HepG2 (cell line): ENCODE results near the gene ENC1. TPM values are rescaled to one million over a fixed set of nuclear protein-coding genes. Genes with fewer than 3 reads are reported as not detected.
A peak's percentile ranks its signal among the peaks of the same experiment; 100 is the strongest.

Experiments
- CREB1 ChIP-seq, 2 experiments: fragments of 450-650 bp in 1 of 2; IDR thresholded peaks; 2 replicates each; pipeline ENCODE4 v1.6.1; 2016 to 2017; ENCODE audit warnings: control low read depth in 1 of 2, mild to moderate bottlenecking in 1 of 2, missing compliant biosample characterization in 1 of 2, missing genetic modification characterization in 1 of 2
- ELF1 ChIP-seq: sonication (generic); formaldehyde crosslinking; IDR thresholded peaks from 2 replicates; pipeline ENCODE4 v1.4.0; 2020; ENCODE audit warnings: missing genetic modification reagents
- FOXA3 ChIP-seq: IDR thresholded peaks from 2 replicates; pipeline ENCODE4 v1.6.1; 2016; ENCODE audit warnings: missing genetic modification reagents, missing compliant biosample characterization
- JARID2 ChIP-seq: sonication (generic); formaldehyde crosslinking; IDR thresholded peaks from 2 replicates; pipeline ENCODE4 v1.8.1; 2023; ENCODE audit warnings: missing genetic modification reagents, inconsistent platforms; ENCODE audit not compliant: insufficient replicate concordance
- KMT2B ChIP-seq: IDR thresholded peaks from 2 replicates; pipeline ENCODE4 v1.6.1; 2016; ENCODE audit warnings: missing genetic modification reagents, missing compliant biosample characterization
- NFE2L1 ChIP-seq: sonication (generic); formaldehyde crosslinking; IDR thresholded peaks from 2 replicates; pipeline ENCODE4 v1.4.0; 2020; ENCODE audit warnings: missing genetic modification reagents, mild to moderate bottlenecking, borderline replicate concordance
- NFKBIZ ChIP-seq: IDR thresholded peaks from 2 replicates; pipeline ENCODE4 v1.6.1; 2018; ENCODE audit warnings: missing genetic modification reagents, missing compliant biosample characterization
- PBX3 ChIP-seq: sonication (generic); formaldehyde crosslinking; IDR thresholded peaks from 2 replicates; pipeline ENCODE4 v1.8.1; 2023; ENCODE audit warnings: missing genetic modification reagents, inconsistent platforms, borderline replicate concordance
- PLRG1 ChIP-seq: fragments of 450-650 bp; conservative IDR thresholded peaks from 2 replicates; pipeline ENCODE4 v1.6.1; 2016
- POGZ ChIP-seq: sonication (generic); formaldehyde crosslinking; IDR thresholded peaks from 2 replicates; pipeline ENCODE4 v1.4.0; 2020; ENCODE audit warnings: mild to moderate bottlenecking, missing genetic modification reagents
- SRSF4 ChIP-seq: fragments of 200-400 bp; formaldehyde crosslinking; IDR thresholded peaks from one replicate; pipeline ENCODE4 v1.6.1; 2018; ENCODE audit warnings: mild to moderate bottlenecking, low read depth, low read length, moderate library complexity; ENCODE audit not compliant: poor library complexity, severe bottlenecking
- STAG1 ChIP-seq: sonication (generic); formaldehyde crosslinking; IDR thresholded peaks from 2 replicates; pipeline ENCODE4 v1.4.0; 2020; ENCODE audit warnings: missing genetic modification reagents
- TSC22D2 ChIP-seq: sonication (generic); formaldehyde crosslinking; IDR thresholded peaks from 2 replicates; pipeline ENCODE4 v1.5.1; 2020; ENCODE audit warnings: missing genetic modification reagents, mild to moderate bottlenecking, borderline replicate concordance
- ZNF3 ChIP-seq: IDR thresholded peaks from 2 replicates; pipeline ENCODE4 v1.7.0; 2017; ENCODE audit warnings: inconsistent platforms
- ZNF615 ChIP-seq: sonication (generic); formaldehyde crosslinking; IDR thresholded peaks from 2 replicates; pipeline ENCODE4 v1.5.0; 2020; ENCODE audit warnings: mild to moderate bottlenecking, missing genetic modification reagents, borderline replicate concordance
- ZNF639 ChIP-seq: conservative IDR thresholded peaks from 2 replicates; pipeline ENCODE4 v1.6.1; 2018; ENCODE audit warnings: missing genetic modification reagents
- polyA plus RNA-seq, 8 experiments: library from polyadenylated mRNA; depleted of rRNA in 3 of 8; stranded (reverse) in 7 of 8; unstranded in 1 of 8; fragments of >200 nt; fragmentation: Illumina TruSeq in 4 of 8; extraction: Trizol in 4 of 8; gene quantifications; 2 replicates each; pipeline versions ENCODE4 v1.2.1 to v1.2.3, GENCODE V29; 2011 to 2016; ENCODE audit warnings: low read depth in 4 of 8, missing spikeins in 1 of 8, mixed read lengths in 1 of 8; ENCODE audit not compliant: insufficient read depth in 1 of 8
- total RNA-seq, 5 experiments: library from RNA; depleted of rRNA; stranded (reverse); fragments of >200 nt; fragmentation: Illumina TruSeq; extraction: Trizol; gene quantifications; 2 replicates each; pipeline ENCODE4 v1.2.3, GENCODE V29; 2016; ENCODE audit warnings: low read depth in 1 of 5
- TF ChIP-seq, protein P1 (sequence below): IDR thresholded peaks from 2 replicates; pipeline ENCODE4 v1.6.1; 2016; ENCODE audit warnings: missing compliant biosample characterization, missing genetic modification reagents, borderline replicate concordance
- TF ChIP-seq, protein P2 (sequence below): IDR thresholded peaks from 2 replicates; pipeline ENCODE4 v1.6.1; 2016; ENCODE audit warnings: low read depth, missing genetic modification reagents, missing compliant biosample characterization
- TF ChIP-seq, protein P3 (sequence below): sonication (generic); formaldehyde crosslinking; conservative IDR thresholded peaks from 2 replicates; pipeline ENCODE4 v1.4.0; 2020; ENCODE audit warnings: missing genetic modification reagents

ENC1 gene
- total and polyA plus RNA-seq, 2 of the 13 experiments (the other 11 are each of a cell fraction or from before 2014, with no cell fraction given) = 63.8 to 64.4 TPM

DNA sequence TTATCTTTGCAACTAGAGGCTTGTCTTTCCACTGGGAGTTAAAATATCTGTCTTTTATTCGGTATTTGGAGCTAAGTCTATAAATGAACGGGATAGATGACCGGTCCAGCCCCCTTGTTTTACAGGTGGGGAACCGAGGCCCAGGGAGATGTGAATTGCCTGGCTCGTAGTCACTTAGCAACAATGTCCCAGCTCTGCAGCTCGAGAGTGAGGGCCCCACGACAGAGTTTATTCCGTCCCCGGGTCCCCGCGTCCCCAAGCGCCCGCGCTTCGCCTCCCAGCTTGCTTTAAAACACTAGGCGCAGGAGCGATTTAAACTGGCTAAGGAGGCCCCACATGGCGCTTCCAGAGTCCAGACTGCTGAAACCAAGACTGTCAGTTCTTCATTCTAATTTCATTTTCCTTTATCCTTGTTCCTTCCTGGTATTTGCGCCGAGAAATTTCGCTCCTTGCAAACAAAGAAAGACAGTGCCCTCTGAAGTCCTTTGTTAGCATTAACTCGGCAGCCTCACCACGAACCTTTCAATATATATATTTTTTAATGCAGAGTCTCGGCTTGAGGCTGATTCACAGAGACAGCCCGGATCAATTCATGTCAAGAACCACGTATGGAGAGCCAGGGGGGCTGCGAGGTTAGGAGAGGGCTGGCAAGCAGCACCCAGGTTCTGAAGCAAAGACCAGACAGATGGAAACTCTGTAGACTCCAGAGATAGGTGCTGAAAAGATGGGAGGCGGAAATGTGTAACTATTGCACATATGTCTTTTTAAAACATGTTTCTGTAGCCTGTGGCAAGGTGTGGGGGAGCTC lies 1.4 kb upstream of the ENC1 start (continued):
- no peak for TF ChIP-seq ZNF639 (CRISPR knock-in tag)
- TF ChIP-seq NFKBIZ (CRISPR knock-in tag) = no peak
- no peak; the same call in 1 of the 2 replicates for TF ChIP-seq FOXA3 (CRISPR knock-in tag)
- TF ChIP-seq NFE2L1 (CRISPR knock-in tag) = no peak
- no peak for TF ChIP-seq ZNF615 (CRISPR knock-in tag)
- TF ChIP-seq PBX3 (CRISPR knock-in tag) = no peak
- no peak for TF ChIP-seq PLRG1
- no peak for TF ChIP-seq TSC22D2
- TF ChIP-seq, protein P1, sequence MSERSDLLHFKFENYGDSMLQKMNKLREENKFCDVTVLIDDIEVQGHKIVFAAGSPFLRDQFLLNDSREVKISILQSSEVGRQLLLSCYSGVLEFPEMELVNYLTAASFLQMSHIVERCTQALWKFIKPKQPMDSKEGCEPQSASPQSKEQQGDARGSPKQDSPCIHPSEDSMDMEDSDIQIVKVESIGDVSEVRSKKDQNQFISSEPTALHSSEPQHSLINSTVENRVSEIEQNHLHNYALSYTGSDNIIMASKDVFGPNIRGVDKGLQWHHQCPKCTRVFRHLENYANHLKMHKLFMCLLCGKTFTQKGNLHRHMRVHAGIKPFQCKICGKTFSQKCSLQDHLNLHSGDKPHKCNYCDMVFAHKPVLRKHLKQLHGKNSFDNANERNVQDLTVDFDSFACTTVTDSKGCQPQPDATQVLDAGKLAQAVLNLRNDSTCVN (CRISPR knock-in tag) = no peak
- TF ChIP-seq JARID2 (CRISPR knock-in tag) = no peak
- TF ChIP-seq ELF1 = no peak
- TF ChIP-seq POGZ (CRISPR knock-in tag) = no peak
- TF ChIP-seq SRSF4 = no peak
- no peak for TF ChIP-seq CREB1 (IDR thresholded peaks at IDR 0.05)
- no peak; the same call in 1 of the 2 replicates for TF ChIP-seq CREB1 (CRISPR knock-in tag; IDR thresholded peaks at IDR 0.05)
- TF ChIP-seq, protein P2, sequence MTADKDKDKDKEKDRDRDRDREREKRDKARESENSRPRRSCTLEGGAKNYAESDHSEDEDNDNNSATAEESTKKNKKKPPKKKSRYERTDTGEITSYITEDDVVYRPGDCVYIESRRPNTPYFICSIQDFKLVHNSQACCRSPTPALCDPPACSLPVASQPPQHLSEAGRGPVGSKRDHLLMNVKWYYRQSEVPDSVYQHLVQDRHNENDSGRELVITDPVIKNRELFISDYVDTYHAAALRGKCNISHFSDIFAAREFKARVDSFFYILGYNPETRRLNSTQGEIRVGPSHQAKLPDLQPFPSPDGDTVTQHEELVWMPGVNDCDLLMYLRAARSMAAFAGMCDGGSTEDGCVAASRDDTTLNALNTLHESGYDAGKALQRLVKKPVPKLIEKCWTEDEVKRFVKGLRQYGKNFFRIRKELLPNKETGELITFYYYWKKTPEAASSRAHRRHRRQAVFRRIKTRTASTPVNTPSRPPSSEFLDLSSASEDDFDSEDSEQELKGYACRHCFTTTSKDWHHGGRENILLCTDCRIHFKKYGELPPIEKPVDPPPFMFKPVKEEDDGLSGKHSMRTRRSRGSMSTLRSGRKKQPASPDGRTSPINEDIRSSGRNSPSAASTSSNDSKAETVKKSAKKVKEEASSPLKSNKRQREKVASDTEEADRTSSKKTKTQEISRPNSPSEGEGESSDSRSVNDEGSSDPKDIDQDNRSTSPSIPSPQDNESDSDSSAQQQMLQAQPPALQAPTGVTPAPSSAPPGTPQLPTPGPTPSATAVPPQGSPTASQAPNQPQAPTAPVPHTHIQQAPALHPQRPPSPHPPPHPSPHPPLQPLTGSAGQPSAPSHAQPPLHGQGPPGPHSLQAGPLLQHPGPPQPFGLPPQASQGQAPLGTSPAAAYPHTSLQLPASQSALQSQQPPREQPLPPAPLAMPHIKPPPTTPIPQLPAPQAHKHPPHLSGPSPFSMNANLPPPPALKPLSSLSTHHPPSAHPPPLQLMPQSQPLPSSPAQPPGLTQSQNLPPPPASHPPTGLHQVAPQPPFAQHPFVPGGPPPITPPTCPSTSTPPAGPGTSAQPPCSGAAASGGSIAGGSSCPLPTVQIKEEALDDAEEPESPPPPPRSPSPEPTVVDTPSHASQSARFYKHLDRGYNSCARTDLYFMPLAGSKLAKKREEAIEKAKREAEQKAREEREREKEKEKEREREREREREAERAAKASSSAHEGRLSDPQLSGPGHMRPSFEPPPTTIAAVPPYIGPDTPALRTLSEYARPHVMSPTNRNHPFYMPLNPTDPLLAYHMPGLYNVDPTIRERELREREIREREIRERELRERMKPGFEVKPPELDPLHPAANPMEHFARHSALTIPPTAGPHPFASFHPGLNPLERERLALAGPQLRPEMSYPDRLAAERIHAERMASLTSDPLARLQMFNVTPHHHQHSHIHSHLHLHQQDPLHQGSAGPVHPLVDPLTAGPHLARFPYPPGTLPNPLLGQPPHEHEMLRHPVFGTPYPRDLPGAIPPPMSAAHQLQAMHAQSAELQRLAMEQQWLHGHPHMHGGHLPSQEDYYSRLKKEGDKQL = no peak
- no peak for TF ChIP-seq KMT2B (CRISPR knock-in tag)
- TF ChIP-seq STAG1 (CRISPR knock-in tag) = peak; percentile 86
- TF ChIP-seq, protein P3, sequence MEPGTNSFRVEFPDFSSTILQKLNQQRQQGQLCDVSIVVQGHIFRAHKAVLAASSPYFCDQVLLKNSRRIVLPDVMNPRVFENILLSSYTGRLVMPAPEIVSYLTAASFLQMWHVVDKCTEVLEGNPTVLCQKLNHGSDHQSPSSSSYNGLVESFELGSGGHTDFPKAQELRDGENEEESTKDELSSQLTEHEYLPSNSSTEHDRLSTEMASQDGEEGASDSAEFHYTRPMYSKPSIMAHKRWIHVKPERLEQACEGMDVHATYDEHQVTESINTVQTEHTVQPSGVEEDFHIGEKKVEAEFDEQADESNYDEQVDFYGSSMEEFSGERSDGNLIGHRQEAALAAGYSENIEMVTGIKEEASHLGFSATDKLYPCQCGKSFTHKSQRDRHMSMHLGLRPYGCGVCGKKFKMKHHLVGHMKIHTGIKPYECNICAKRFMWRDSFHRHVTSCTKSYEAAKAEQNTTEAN (CRISPR knock-in tag) = no peak
- TF ChIP-seq ZNF3 (CRISPR knock-in tag) = no peak
